Stimulated activated CD8-positive, alpha-beta memory T cell treated with anti-CD3 and anti-CD28 coated beads, Interleukin-7, amount 100 ng/mL, for 24 hours (primary cell): ENCODE measurements around the gene ENDOV.

ENCODE experiments used
- DNase-seq: peaks from one replicate; pipeline ENCODE4 v3.0.0-alpha.2; 2020; ENCODE audit warnings: low read depth

Gene ENDOV

GRCh38 chr17:80468242-80468641, 53.3 kb downstream of the ENDOV start:
- DNase-seq: no peak

GRCh38 chr17:80468781-80469493, 54.0 kb downstream of the ENDOV start:
- DNase-seq: no peak

GRCh38 chr17:80469667-80470066, 54.7 kb downstream of the ENDOV start:
- no peak for DNase-seq

DNA sequence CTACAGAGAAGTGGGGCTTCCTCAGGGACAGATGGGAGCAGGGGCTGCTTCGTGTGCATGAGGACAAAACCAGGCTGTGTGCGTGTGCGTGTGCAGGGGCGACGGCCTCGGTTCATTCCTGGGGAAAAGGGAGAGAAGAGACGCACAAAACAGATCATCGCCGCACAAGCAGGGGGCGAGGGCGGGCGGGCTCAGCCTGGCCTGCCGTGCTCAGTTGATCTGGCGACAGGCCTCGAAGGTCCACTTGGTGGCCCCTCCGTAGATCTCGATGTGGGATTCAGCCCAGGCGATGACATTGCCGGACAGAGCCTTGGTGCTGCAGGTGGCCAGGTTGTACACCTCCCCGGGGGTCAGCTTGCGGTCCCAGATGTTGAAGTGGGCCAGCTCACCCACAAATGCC, 55.6 kb downstream of the ENDOV start:
- no peak for DNase-seq

GRCh38 chr17:80471922-80472321, 57.0 kb downstream of the ENDOV start:
- no peak for DNase-seq

GRCh38 chr17:80472996-80473395, 58.0 kb downstream of the ENDOV start:
- DNase-seq: no peak

DNA sequence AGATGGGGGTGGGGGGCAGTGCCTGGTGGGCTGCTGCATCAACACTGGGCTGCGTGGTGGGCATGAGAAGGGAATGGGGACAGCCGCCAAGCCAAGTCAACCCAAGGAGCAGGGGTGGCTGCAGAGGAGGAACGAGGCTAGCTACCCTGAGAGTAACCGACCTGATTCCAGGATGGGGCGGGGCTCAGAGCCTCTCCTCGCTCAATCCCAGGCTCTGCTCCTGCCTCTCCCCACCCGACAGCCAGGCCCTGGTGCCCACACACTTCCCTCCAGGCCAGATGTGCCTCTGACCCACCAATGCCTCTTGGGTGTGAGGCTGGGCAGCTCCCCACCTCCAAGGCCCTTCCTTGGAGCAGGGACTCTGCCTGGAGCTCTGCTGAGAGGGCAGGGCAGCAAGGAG, 58.7 kb downstream of the ENDOV start:
- DNase-seq: no peak

DNA sequence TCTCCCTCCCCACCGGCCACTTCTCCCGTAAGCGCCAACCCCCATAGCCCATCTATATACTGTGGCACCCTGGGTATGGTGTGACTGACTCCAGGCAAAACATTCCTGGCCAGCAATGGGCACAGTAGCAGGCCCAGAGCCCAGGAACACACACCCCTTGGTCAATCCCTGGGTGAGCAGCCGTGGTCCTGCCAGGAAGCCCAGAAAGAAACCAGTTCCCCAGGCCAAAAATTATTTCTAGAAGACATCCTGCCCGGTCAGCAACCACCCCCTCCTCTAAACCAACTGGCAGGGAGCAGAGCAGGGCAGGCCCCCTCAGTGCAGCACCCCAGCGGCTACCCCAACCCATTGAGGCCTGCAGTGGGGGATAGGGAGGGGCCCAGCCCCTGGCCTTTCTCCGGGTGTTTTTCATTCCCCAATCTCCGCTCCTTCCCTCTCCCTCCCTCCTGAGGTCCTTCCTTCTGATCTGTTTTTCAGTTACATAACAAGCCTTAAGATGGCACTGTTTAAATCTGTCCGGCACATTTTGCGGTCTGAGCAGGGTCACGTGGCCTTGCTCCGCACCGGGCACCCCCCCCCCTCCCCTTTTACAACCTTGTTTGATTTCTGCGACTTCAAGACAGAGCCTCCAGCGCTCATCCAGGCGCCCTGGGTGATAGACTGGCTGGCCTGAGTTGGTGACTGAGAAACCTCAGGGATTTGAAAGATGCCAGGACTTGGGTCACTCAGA, 59.4 kb downstream of the ENDOV start:
- DNase-seq: no peak

DNA sequence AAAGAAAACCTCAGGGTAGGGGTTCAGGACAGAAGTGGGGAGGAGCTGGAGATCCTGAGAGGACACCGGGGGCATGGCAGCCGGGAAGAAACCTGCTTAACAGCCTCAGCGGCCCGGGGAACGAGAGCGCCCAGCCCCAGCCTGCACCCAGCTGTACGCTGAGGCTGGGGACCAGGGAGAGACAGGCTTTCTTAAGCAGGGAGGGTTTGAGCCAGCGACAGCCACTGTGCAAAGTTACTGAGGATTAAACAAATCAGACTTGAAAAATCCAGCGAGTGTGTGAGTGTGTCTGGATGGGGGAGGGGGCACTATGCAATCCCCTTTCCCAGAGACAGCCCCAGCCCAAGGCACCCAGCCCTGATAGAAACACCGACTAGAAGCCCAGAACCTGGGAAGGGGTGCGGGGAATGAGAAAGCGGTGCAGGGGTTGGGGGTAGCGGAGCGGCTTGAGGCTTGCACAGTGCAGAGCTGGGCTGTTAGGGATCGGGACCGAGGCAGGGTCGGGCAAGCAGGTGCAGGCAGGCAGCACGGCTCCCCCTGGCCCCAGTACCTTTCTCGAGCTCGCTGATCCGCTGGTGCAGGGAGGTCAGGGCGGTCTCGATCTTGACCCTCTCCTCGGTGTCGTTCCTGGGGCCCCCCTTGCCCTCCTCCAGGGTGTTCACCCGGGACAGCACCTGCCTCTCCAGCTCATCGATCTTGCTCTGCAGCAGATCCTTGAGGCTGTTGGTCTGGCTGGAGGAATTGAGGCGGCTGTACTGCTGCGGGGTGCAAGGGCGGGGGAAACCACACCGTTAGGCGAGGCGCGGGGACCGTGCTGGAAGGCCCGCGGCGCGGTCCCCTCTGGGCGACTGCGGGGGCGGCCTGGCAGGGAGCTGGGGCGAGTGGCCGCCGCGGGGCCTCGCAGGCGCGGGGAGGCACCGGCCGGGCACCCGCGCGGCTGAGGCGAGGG, 60.3 kb downstream of the ENDOV start:
- no peak for DNase-seq

DNA sequence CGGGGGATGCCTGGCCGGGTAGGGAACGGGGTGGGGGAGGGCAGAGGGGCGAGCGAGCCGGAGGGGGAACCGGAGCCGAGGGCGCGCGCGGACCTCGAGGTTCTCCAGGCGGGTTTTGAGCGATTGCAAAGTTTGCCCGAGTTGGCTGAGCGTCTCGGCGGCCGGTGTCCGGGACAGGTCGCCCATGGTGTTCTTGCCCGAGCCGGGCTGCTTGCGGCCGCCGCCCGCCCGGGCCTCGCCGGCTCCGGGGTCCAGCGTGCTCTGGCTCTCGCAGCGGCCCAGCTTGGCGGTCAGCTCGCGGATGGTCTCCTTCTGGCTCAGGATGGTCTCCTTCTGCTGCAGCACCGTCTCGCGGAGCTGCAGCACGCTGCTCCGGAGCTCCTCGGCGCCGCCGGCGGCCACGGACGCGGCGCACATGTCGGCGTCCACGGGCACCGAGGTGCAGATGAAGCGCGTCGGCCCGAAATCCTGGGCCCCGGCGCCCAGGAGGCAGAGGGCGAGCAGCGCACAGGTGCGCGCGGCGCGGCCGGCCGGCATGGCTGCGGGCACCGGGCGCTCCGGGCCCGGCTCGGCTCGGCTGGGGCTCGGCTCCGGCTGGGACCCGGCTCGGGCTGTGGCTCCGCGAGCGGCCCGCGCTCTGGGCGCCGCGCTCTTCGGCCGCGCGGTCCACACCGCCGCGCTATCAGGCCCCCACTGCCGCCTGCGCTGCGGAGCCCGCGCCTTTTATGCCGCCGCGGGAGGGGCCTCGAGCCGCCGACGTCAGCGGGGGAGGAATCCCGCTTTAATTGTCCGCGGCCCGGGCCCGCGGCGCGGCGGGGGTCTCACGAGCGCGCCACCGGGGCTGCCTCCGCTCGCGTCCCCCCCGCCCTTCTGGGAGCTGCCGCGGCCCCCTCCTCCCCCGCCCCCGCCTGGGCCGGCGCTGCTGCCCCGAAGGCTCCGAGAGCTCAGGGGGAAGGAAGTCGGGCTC, 61.2 kb downstream of the ENDOV start, which contains the start of gene NPTX1:
Gene NPTX1 (minus strand): TSS at position 698 of the 967 bp plus-strand sequence. CDS start 161 bp downstream, at position 537.
- DNase-seq: no peak

- DNase-seq: no peak
Measured at GRCh38 chr17:80476877-80477646, 62.1 kb downstream of the ENDOV start.

- DNase-seq: no peak
Measured at GRCh38 chr17:80477647-80478478, 62.9 kb downstream of the ENDOV start.

DNA sequence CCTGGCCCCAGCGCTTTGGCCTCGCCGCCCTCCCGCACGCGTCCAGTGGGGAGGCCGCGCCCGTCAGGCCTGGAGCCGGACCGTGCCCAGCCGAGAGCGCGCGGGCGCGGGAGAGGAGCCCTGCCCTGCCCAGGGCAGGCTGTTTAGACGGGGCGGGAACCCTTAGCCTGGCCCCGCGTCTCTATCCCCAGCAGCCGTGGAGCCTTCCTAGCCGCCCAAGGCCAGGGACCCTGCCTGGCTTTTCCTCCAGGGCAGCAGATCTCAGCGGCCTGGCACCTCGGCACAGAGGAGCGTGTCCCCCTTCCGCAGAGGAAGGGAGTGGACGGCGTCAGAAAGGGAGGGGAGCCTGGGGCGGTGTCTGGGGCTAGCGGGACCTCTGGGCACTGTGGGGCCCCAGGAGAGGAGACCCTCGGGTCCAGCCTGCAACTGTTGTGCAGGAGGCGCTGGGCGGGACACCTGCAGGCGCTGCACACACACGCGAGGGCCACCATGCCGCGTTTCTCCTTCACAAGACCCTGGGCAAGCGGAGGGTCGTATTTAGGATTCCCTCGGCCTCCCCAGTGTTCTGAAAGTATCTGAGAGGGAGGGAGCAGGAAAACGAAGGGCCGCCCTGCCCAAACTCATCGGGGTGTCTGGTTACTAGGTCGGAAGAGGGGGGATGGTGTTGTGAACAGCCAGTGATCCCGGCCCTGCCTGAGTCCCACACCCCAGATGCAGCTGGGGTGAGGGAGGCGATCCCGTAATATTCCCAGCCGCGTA, 63.7 kb downstream of the ENDOV start:
- no peak for DNase-seq

- no peak for DNase-seq
Measured at GRCh38 chr17:80479246-80479566, 64.2 kb downstream of the ENDOV start.

GRCh38 chr17:80480248-80480647, 65.3 kb downstream of the ENDOV start:
- DNase-seq: no peak

GRCh38 chr17:80481284-80482057, 66.5 kb downstream of the ENDOV start:
- DNase-seq: no peak

GRCh38 chr17:80482058-80482318, 67.0 kb downstream of the ENDOV start:
- no peak for DNase-seq

- no peak for DNase-seq
Measured at GRCh38 chr17:80482555-80483308, 67.8 kb downstream of the ENDOV start.
